ENCODE measurements around the gene RBPJ. TPM values are rescaled to one million over a fixed set of nuclear protein-coding genes. Genes with fewer than 3 reads are reported as not detected.

RBPJ gene
- total RNA-seq, 1 donor from 2014 or later = 118 TPM

GRCh38 chr4:26342328-26343037 lies 21.7 kb downstream of the RBPJ start:
- Histone ChIP-seq H3K4me3 (no peak overlapping the region), H3K9me3 (no peaks in the 10 kb centered on the region), H3K4me1 (peaks cover 38% of the 10 kb centered on the region), H3K36me3 (no peaks in the 10 kb centered on the region), H3K27me3 (ENCODE audit: low read depth) (no peaks in the 10 kb centered on the region), H3K27ac (no peak overlapping the region)
- no peak for DNase-seq
- ATAC-seq = peak; percentile 61 to 72
- no peak for TF ChIP-seq CTCF (IDR thresholded peaks at IDR 0.05)
- intact Hi-C loops (cut with DNase I) = no loop called here

- Histone ChIP-seq H3K27me3 (ENCODE audit: low read depth) (no peaks in the 10 kb centered on the region), H3K9me3 (no peaks in the 10 kb centered on the region), H3K4me1 (peaks cover 38% of the 10 kb centered on the region), H3K27ac (no peak overlapping the region), H3K4me3 (no peak overlapping the region), H3K36me3 (no peaks in the 10 kb centered on the region)
- no peak for TF ChIP-seq CTCF (IDR thresholded peaks at IDR 0.05)
- ATAC-seq (no peak), DNase-seq (no peak)
- intact Hi-C loops (cut with DNase I) = no loop called here
Measured at GRCh38 chr4:26343038-26343398, 22.2 kb downstream of the RBPJ start.

- no peaks in the 10 kb centered on the region for H3K9me3 ChIP-seq
- H3K27me3 ChIP-seq (ENCODE audit: low read depth) = no peaks in the 10 kb centered on the region
- no peak for TF ChIP-seq CTCF (IDR thresholded peaks at IDR 0.05)
- H3K36me3 ChIP-seq = no peaks in the 10 kb centered on the region
- no peak overlapping the region for H3K4me3 ChIP-seq
- intact Hi-C loops (cut with DNase I) = no loop called here
- H3K27ac ChIP-seq = no peak overlapping the region
- ATAC-seq = no peak
- no peak for DNase-seq
- peaks cover 38% of the 10 kb centered on the region for H3K4me1 ChIP-seq
Measured at GRCh38 chr4:26344901-26345564, 24.2 kb downstream of the RBPJ start.

- Histone ChIP-seq H3K27ac (no peak overlapping the region), H3K4me1 (peaks cover 38% of the 10 kb centered on the region), H3K4me3 (no peak overlapping the region), H3K9me3 (no peaks in the 10 kb centered on the region), H3K36me3 (no peaks in the 10 kb centered on the region), H3K27me3 (ENCODE audit: low read depth) (no peaks in the 10 kb centered on the region)
- intact Hi-C loops (cut with DNase I) = no loop called here
- TF ChIP-seq CTCF (IDR thresholded peaks at IDR 0.05) = no peak
- ATAC-seq = no peak
- no peak for DNase-seq
Measured at GRCh38 chr4:26345565-26345938, 24.7 kb downstream of the RBPJ start.

- no peak for TF ChIP-seq CTCF (IDR thresholded peaks at IDR 0.05)
- intact Hi-C loops (cut with DNase I) = no loop called here
- no peaks in the 10 kb centered on the region for H3K27me3 ChIP-seq (ENCODE audit: low read depth)
- H3K4me1 ChIP-seq = peaks cover 33% of the 10 kb centered on the region
- DNase-seq (no peak), ATAC-seq (peak in 1 of 2 donors; percentile 48)
- no peaks in the 10 kb centered on the region for H3K36me3 ChIP-seq
- no peaks in the 10 kb centered on the region for H3K9me3 ChIP-seq
- H3K27ac ChIP-seq = no peak overlapping the region
- no peak overlapping the region for H3K4me3 ChIP-seq
Measured at GRCh38 chr4:26346203-26346620, 25.4 kb downstream of the RBPJ start.
